Measurements from ENCODE around the gene LGALS12.
"Not testable (repeated sequence)": the region's sequence is repeated elsewhere in the genome, so short reads cannot be mapped to it uniquely, and the experiment has no call there.

The LGALS12 gene

DNA sequence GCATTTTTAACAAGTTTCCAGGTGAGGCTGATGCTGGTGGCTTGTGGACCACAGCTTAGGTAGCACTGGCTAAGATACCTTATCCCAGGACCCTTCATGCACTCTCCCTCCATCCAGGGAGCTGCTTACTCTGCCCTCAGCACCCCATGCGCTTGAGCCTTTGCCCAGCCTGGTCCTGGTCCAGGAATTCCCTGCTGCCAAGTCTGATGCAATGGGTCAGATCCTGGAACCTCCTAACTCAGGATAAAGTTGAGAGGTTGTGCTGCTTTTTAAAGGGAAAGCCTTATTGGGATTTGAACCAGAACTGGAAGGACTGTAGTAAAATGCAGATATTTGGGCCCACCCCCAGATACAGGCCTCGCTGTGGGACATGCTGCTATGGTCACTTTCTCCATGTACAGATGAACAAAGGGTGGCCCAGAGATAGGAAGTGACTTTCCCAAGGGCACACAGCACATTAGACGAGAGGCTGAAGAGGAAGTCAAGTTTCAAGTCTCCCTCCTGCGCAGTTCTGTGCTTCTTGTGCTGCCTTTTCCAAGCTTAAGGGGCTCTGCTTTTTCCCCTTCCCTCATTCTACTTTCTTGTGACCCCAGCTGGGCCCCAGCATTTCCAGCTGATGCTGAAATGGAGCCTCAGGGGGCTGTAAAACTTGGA lies 824 bp upstream of the LGALS12 start:
- DNase-seq (ENCODE audit: low read depth in 2 of 2) = no peak

DNA sequence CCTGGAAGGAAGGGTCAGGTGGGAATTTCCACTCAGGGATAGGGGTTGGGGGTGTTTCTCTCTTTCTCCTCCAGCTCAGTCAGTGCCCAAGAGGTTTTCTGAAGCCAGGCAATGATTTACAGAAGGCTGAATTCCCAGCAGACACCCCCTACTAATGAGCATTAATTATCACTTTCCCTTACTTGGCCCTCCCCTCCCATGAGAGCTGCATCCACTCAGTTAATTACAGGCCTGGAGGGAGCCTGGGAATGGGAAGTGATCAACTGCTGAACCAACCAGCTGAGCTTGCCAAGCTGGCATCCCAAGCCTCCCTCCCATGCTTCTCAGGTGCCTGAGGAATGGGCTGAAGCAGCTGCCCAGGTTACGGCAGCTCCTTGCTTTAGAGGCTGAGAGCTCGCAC lies 992 bp downstream of the LGALS12 start:
- no peak for DNase-seq (ENCODE audit: low read depth in 2 of 2)

GRCh38 chr11:63507511-63507910 lies 1.6 kb downstream of the LGALS12 start:
- no peak for DNase-seq (ENCODE audit: low read depth in 2 of 2)

GRCh38 chr11:63508009-63508408 lies 2.1 kb downstream of the LGALS12 start:
- no peak for DNase-seq (ENCODE audit: low read depth in 2 of 2)

DNA sequence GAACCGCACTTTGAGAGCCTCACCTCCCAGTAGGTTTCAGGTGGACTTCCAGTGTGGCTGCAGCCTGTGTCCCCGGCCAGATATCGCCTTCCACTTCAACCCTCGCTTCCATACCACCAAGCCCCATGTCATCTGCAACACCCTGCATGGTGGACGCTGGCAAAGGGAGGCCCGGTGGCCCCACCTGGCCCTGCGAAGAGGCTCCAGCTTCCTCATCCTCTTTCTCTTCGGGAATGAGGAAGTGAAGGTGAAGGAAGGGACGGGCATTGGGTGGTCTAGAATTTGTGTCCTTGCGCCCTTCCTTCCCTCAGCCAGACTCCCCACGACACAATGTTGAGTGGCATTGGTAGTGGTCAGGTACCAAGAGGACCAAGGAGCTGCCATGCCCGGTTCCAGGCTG lies 2.9 kb downstream of the LGALS12 start:
- no peak for DNase-seq (ENCODE audit: low read depth in 2 of 2)

DNA sequence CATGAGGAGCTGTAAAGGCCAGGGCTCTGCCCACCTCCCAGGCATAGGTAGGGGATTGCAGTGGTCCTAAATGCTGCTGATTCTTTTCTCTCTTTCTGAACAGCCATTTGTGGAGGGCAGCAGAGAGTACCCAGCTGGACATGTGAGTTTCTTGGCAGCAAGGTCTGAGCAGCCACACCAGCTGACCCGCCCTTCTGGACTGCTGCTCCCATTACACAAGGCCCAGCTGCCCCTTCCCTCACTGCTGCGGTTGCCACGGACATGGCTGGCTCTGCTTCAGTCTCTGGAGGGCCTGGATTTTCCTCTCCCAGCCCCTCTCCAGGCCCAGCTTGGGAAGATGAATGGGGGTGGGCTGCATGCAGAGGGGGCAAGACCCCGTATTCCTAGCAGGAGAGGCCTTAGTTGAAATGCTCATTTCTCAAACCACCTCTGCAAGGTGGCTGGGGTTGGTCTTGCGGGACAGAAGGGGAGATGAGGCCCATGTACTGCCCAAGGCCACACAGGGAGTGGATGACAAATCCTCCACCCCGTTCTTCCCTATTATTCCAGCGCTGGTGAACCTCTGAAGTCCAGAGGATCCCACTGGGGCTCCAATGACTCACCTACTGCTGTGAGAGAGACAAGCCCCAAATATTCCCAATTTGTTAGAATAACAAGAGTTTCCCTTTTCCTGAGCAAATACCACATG lies 4.6 kb downstream of the LGALS12 start:
- no peak for DNase-seq (ENCODE audit: low read depth in 2 of 2)

DNA sequence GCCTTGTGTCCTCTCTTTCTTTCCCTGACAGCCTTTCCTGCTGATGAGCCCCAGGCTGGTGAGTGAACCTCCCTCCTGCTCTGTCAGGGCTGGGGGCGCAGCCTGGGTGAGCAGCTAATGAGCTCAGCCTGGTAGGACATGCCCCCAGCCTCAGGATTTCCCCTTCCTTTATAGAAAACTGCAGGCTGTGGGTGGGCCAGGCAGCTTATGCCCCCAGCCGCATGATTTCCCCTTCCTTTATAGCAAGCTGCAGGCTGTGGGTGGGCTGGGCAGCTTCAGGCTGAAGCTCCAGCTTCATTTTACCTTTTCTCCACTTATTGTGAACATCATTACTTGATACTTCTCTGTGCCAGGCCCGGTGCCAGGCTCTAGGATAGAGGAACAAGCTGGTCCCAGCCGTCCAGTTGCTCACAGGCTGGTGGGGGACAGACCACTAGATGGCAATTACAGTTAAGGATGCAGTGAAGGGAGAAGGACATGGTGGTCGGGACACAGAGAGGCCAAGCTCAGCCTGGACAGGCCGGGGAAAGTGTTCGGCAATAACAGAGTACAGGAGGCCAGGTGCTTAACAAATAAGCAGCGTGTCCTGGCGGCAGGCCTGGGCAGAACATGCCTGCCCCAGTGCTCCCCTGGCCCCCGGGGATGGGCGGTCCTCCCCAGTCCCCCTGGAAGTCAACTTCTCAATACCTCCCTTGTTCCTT lies 5.3 kb downstream of the LGALS12 start:
- DNase-seq (ENCODE audit: low read depth in 2 of 2) = no peak

GRCh38 chr11:63512816-63513215 lies 6.9 kb downstream of the LGALS12 start:
- DNase-seq (ENCODE audit: low read depth in 2 of 2) = no peak

DNA sequence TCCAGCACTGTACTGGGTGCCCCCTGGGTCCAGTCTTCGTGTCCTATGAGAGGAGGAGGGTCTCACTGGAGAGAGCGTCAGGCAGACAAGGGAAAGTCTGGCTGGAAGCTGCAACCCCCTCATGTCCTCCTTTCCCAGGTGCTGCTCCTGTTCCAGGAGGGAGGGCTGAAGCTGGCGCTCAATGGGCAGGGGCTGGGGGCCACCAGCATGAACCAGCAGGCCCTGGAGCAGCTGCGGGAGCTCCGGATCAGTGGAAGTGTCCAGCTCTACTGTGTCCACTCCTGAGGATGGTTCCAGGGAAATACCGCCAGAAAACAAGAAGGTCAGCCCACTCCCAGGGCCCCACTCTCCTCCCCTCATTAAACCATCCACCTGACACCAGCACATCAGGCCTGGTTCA lies 10.2 kb downstream of the LGALS12 start:
- no peak for DNase-seq (ENCODE audit: low read depth in 2 of 2)

DNA sequence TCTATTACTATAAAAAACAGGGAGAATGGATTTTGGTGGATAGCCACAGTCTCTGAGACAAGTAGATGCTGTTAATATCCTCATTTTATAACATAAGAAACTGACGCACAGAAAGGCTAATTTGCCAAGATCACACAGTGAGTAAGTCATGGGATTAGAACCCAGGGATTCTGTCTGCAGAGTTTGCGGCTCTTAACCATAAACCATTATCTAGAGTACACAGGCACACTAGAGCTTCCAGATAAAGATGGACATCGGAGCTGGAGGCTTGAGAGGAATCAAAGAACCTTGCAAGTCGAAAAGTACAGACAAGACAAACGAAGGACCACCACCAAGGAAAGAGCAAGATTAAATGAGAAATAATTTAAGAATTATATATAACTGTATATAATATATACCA lies 11.3 kb downstream of the LGALS12 start:
- DNase-seq (ENCODE audit: low read depth in 2 of 2) = no peak

DNA sequence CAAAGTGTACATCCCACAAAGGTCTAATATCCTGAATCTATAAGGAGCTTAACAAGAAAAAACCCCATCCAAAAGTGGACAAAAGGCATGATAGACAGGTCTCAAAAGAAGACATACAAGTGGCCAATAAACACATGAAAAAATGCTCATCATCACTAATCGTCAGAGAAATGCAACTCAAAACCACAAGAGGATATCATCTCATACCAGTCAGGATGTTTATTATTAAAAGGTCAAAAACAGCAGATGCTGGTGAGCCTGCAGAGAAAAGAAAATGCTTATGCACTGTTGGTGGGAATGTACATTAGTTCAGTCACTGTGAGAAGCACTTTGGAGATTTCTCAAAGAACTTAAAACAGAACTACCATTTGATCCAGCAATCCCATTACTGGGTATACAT lies 12.7 kb downstream of the LGALS12 start:
- no peak for DNase-seq (ENCODE audit: low read depth in 2 of 2)

DNA sequence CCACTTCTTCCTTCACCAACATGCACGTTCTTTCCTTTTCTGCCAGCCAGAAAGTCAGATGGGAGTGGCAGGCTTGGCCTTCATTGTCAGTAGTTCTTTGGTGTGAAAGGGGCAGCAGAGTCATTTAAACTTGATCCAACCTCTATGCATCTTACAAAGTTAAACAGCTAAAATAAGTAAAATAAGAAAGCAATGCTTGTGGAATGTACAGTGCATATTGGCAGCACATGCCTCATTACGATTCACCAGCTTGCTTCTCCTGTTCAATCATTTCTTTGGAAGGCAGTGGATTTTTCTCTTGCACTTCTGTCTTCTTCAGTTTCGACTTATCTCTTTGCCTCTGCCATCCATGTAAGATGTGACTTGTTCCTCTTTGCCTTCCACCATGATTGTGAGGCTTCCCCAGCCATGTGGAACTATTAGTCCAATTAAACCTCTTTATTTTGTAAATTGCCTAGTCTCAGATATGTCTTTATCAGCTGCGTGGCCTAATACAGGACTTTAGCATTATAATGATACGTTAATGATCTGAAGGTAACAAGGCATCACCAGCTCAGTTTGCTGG lies 14.8 kb downstream of the LGALS12 start:
- no peak for DNase-seq (ENCODE audit: low read depth in 2 of 2)

GRCh38 chr11:63521896-63522295 lies 16.0 kb downstream of the LGALS12 start:
- DNase-seq (ENCODE audit: low read depth in 2 of 2) = no peak

DNA sequence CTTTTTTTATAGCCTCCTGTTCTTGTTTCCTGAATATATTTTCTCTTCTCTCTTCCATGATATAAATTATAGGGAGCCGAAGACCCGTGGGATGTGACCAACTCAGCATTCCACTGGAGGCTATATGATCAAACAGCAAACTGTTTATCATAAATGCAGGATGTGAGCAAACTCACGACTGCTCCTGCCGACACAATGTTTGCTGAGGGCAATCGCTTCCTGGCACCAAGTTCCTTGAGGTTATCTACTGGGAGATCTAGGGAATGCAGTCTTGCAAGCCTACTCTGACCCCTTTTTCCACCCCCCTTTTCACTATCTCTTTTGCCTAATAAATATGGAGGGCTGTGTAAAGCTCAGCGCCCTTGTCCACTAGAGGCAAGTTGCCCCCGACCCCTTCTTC lies 17.3 kb downstream of the LGALS12 start:
- no peak for DNase-seq (ENCODE audit: low read depth in 2 of 2)

DNA sequence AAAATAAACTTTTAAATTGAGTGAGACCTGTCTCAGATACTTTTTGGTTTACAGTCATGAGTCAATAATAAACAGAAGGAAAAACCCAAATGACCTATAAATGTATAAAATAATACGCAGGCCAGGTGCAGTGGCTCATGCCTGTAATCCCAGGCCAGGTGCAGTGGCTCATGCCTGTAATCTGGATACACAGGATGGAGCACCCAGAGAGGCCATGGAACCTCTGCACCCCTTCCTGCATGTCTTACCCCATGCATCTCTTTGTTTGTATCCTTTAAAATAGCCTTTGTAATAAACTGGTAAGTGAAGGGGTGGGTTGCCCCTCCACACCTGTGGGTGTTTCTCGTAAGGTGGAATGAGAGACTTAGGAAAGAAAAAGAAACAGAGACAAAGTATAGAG lies 21.8 kb downstream of the LGALS12 start:
- no peak for DNase-seq (ENCODE audit: low read depth in 2 of 2)

- DNase-seq (ENCODE audit: low read depth in 2 of 2) = not testable (repeated sequence)
Observed at GRCh38 chr11:63528156-63528555, 22.3 kb downstream of the LGALS12 start.

DNA sequence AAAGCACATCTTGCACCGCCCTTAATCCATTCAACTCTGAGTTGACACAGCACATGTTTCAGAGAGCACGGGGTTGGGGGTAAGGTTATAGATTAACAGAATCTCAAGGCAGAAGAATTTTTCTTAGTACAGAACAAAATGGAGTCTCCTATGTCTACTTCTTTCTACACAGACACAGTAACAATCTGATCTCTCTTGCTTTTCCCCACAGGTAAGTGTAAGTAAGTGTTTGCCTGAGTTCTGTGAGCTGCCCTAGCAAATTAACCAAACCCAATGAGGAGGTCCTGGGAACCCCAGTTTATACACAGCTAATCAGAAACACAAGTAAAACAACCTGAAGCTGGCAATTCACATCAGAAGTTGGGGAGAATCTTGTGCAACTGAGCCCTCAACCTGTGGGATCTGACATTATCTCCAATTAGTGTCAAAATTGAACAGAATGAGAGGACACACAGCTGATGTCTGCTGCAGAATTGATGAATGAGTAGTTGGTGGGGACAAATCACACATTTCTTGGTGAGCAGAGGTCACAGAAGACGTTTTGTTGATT lies 22.9 kb downstream of the LGALS12 start:
- DNase-seq (ENCODE audit: low read depth in 2 of 2) = not testable (repeated sequence)

- not testable (repeated sequence) for DNase-seq (ENCODE audit: low read depth in 2 of 2)
Observed at GRCh38 chr11:63529373-63529772, 23.5 kb downstream of the LGALS12 start.

GRCh38 chr11:63530021-63530420 lies 24.1 kb downstream of the LGALS12 start:
- DNase-seq (ENCODE audit: low read depth in 2 of 2) = no peak

- peak in 1 of 2 donors; percentile 29 for DNase-seq (ENCODE audit: low read depth in 2 of 2)
Observed at GRCh38 chr11:63531074-63531792, 25.3 kb downstream of the LGALS12 start.

GRCh38 chr11:63532117-63532516 lies 26.2 kb downstream of the LGALS12 start:
- no peak for DNase-seq (ENCODE audit: low read depth in 2 of 2)

Data from stimulated activated CD4-positive, alpha-beta T cell treated with anti-CD3 and anti-CD28 coated beads, Interleukin-15, amount 100 ng/mL, for 48 hours (primary cell).